NCI-H2196 (cell line): Measurements from ENCODE around the gene TTLL11.

Experiments
- DNase-seq: peaks from one replicate; lab custom pipeline; 2025; ENCODE audit not compliant: unreplicated experiment; lab: John Stamatoyannopoulos, UW

TTLL11 gene

GRCh38 chr9:121860744-121861143, 232.4 kb downstream of the TTLL11 start:
- no peak for DNase-seq

- no peak for DNase-seq
Measured at GRCh38 chr9:121860213-121860612, 232.9 kb downstream of the TTLL11 start.

- no peak for DNase-seq
Measured at GRCh38 chr9:121859646-121860045, 233.5 kb downstream of the TTLL11 start.

DNA sequence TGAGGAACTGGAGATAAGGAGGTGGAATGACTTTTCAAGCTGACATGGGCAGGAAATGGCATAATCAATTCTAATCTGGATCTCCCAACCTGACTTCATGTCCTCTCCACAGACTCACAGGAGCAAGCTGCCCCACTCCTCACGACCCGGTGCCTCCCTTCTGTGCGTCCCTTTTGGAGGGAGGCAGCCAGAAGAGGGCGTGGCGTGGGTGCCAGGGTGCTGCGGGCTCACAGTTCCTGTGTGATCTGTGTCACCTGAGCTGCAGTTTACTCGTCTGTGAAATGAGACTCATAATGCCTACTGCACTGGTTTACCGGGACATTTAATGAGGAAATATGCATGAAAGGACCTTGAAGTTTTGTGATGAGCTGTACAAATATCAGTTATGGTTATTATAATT, 234.3 kb downstream of the TTLL11 start:
- DNase-seq, result no peak

GRCh38 chr9:121857928-121858327, 235.2 kb downstream of the TTLL11 start:
- peak; percentile 63 for DNase-seq

GRCh38 chr9:121855476-121855875, 237.6 kb downstream of the TTLL11 start:
- DNase-seq, result no peak

DNA sequence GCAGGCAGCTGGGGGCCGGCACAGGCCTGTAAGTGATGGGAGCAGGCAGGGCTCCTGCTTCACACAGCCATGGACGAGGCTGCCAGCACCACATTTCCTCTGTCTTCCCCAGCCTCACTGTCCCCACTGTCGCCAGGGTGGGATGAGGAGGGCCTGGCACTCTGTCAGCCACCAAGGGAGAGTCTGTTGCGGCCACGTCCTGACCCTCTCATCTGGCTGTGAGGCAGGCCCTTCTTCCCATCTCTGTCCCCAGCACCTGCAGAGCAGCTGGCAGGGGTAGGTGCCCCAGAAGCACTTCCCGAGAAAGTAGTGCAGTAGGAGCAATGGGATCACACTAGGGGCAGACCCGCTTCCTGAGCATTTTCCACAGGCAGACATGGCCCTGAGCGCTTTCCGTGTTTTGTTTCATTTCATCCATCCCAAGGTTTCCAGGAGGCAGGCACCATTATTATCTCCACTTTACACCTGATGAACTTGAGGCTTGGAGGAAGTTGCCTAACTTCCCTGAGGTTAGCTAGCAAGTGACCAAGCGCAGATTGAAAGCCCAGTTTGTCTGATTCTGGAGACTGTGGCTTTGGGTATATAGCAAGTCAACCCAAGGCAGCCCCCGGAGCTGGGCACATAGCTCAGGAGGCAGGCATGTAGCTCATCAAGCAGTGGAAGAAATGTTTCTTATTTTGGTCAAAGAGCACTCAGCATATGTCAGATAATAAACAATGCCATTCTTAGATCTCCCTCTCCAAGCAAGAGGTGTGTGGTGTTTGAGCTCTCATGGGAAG, 239.3 kb downstream of the TTLL11 start:
- DNase-seq, result no peak

DNA sequence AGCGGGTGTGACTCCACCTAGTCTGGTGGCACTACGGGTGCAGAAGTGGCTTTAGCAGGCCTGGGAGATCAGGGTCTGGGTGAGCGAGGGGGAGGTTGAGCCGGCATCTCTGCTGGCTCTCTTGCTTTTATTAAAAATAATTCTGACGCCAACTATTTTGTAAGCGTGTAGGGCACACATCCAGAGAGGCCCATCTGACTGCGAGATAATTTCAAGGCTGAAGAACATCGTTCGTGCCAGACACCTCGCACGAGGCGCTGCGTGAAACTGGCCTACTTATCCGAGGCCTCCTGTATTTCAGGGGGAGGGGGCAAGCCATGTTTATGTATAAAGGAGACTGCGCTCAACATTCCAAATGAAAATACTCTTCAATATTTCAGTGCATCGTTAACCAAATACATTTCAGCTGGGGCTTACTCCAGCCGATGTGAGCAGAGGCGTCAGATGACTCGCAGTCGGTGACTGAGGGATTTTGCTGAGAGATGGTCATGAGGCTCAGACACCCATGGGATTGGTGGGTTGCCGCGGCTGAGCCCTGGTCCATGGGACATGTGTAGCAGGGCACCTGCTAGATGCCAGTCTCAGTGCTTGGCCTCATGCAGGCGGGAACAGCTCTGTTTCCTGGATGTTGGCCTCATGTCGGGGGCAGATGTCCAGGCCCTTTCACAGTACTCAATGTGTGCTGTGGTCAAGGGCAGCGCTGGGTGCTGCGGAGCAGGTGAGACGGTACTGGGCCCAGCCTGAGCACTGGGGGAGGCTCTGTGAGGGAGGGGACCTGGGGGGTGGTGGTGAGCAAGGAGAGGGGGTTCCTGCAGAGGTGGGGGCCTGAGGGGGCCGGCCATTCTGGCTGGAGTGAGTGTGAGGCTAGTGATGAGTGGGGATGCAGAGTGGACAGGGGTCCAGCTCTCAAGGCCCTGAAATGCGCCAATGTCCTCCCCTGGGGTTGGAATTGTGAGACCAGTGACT, 240.2 kb downstream of the TTLL11 start:
- no peak for DNase-seq

- no peak for DNase-seq
Measured at GRCh38 chr9:121852241-121852640, 240.9 kb downstream of the TTLL11 start.

DNA sequence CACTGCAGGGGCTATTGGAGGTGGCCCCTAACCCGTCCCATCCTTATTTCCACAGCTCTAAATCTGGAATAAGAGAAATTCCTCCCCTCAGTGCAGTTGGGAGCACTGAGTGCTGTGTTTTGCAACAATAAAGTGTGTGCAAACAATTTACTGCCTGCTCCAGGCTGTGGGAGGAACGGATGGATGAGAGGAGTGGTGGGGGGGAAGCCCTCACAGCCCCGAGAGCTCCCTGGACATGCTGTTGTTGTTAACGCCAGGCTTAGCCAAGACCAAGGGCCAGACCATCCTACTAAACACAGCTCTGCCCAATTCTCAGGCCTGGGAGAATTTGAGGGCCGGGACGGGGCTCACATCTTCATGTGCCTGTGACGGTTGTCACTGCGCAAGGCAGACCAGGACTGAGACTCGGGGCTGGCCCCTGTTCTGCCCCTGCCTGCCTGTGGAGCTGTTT, 241.4 kb downstream of the TTLL11 start:
- no peak for DNase-seq

DNA sequence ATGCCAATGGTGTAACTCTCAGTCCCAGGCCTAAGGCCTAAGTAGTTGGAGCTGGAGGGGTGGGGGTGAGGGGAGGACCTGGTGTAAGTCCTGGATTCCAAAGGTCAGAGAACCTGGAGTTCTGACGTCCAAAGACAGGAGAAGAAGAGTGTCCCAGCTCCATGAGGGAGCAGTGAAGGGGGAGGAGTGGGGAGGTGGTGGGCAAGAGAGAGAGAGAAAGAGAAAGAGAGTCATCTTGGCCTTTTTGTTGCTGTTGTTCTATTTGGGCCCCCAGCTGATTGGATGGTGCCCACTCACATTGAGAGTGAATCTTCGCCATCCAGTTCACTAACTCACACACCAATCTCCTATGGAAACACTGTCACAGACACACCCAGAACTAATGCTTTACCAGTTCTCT, 242.7 kb downstream of the TTLL11 start:
- DNase-seq, result no peak

GRCh38 chr9:121849554-121849953, 243.6 kb downstream of the TTLL11 start:
- DNase-seq, result no peak

- DNase-seq, result no peak
Measured at GRCh38 chr9:121844562-121844961, 248.5 kb downstream of the TTLL11 start.

GRCh38 chr9:121844098-121844497, 249.0 kb downstream of the TTLL11 start:
- DNase-seq, result peak; percentile 49

GRCh38 chr9:121842612-121842978, 250.5 kb downstream of the TTLL11 start:
- DNase-seq, result no peak

DNA sequence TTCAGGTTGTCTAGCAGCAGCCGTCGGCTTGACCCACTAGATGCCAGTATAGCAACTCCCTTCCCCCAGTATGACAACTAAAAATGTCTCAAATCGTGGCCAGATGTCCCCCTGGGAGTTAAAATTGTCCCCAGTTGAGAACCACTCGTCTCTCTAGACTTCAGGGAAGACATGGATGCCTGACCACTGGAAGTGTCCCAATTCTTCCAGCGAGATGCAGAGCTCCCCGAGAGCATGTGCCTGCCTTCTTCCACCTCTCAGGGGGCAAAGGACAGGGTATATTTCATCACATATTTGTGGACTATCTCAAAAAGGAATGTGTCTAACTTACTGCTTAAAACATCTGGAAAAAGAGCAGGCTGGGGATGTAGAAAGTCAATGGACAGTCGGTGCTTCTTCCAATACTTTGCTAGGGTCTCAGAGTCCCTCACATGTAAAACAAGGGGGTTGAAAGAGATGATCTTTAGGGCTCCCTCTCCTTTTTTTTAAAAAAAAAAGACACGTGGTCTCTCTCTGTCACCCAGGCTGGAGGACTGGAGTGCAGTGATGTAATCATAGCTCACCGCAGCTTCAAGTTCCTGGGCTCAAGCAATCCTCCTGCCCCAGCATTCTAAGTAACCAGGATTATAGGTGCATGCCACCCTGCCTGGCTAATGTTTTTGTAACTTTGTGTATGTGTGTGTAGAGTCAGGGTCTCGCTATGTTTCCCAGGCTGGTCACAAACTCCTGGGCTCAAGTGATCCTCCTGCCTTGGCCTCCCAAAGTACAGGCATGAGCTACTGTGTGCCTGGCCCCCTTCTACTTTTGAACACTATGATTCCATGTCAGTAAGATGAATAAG, 251.1 kb downstream of the TTLL11 start:
- DNase-seq, result no peak

DNA sequence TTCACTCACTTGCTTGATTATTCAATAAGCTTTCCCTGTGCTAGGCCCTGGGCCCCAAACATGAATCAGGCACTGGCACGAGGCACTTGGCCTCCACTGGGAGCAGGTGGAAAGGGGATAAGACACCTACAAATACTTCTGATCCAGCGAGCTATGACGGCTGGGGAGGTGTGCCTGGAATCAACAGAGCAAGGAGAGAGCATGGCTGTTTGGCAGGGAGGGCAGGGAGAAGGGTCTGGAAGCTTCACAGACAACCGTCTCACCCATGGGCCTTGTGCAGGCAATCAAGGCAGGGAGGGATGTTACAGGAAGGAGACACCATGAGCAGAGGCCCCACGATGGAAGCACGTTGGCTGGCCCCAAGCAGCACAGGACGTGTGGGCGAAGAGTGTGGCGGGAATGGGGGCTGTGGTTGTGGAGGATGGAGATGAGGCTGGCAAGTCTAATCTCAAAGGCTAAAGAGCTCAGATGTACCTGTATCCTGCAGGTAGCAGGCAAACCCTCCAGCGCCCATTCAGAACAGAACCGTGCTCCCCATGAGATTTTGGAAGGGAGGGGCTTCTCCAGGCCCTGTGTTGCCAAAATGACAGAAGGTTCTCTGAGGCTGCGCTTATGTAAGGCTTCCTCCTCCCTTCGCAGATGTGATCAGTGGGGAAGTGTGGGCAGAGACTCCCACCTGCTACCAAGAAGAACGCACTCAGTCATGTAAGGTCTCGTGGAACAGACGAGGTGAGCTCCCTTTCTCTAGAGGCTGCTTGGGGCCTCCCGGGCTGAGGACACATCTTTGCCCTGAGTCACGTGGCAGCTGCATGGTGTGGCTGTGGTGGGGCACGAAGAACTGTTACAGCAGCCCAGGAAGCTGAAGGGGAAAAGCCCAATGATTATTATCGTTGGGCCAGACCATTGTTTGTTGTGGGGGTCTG, 252.0 kb downstream of the TTLL11 start:
- DNase-seq, result no peak

DNA sequence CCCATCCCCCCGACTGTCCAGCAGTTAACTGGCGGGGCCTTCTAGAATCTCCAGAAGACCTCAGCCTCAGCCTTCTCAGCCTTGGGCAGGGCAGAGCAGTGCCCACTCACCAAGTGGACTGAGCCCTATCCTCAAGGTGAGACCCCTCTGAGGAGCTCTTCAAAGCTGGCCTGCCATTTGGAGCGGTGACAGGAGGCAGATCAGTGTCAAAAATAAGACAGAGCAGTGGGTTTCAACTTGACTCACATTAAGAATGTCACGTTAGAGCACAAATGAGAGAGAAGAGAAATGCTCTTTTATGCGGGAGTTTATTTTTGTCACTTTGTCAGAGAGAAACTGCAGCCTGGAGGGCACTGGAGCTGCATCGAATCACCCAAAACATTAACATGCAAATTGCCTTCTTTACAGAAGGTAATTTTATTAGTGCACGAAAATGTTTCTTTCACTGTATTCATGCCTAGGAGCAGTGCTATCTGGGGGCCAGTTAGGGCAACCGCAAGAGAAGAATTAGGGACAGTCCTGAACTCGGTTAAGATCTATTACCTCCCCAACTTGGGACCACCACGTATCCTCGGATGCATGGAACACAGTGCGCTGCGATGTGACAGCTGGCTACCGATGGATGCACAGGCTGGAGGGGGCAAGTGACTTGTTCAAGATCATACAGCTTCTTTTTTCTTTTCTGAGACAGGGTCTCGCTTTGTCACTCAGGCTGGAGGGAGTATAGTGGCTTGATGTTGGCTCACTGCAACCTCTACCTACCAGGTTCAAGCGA, 253.2 kb downstream of the TTLL11 start:
- DNase-seq, result no peak
